Fibroblast of mammary gland (primary cell): ENCODE data around the gene SLC7A14.
"Not testable (repeated sequence)": the region's sequence is repeated elsewhere in the genome, so short reads cannot be mapped to it uniquely, and the experiment has no call there.

Experiments used
- DNase-seq: peaks from one replicate; pipeline ENCODE4 v3.0.0-alpha.2; 2010; ENCODE audit warnings: low read depth
- H3K4me3 ChIP-seq: 2 replicates; pipeline ENCODE4 v1.5.1; 2011; ENCODE audit warnings: low read depth, mild to moderate bottlenecking, low read length, moderate library complexity; ENCODE audit not compliant: control insufficient read depth
- CTCF ChIP-seq: conservative IDR thresholded peaks from 2 replicates; pipeline ENCODE4 v1.5.1; 2011; ENCODE audit warnings: low read depth, low read length, inconsistent platforms; ENCODE audit not compliant: control insufficient read depth, insufficient read depth

SLC7A14 gene

GRCh38 chr3:170579646-170580045, 6.2 kb downstream of the SLC7A14 start:
- TF ChIP-seq CTCF, result no peak
- no peak for DNase-seq
- no peak overlapping the region for H3K4me3 ChIP-seq

GRCh38 chr3:170572665-170573253, 13.1 kb downstream of the SLC7A14 start:
- H3K4me3 ChIP-seq, result no peak overlapping the region
- no peak for TF ChIP-seq CTCF
- DNase-seq, result peak; percentile 91

GRCh38 chr3:170567598-170567997, 18.3 kb downstream of the SLC7A14 start:
- not testable (repeated sequence) for H3K4me3 ChIP-seq, DNase-seq

- no peak for TF ChIP-seq CTCF
- no peak overlapping the region for H3K4me3 ChIP-seq
Measured at GRCh38 chr3:170566413-170566812, 19.5 kb downstream of the SLC7A14 start.

GRCh38 chr3:170565495-170565894, 20.4 kb downstream of the SLC7A14 start:
- DNase-seq, result no peak
- no peak for TF ChIP-seq CTCF
- H3K4me3 ChIP-seq, result no peak overlapping the region

More at GRCh38 chr3:170566413-170566812, 19.5 kb downstream of the SLC7A14 start:
- no peak for DNase-seq

GRCh38 chr3:170564664-170565063, 21.2 kb downstream of the SLC7A14 start:
- no peak for DNase-seq
- H3K4me3 ChIP-seq, result no peak overlapping the region
- TF ChIP-seq CTCF, result no peak

GRCh38 chr3:170563712-170564423, 22.0 kb downstream of the SLC7A14 start:
- TF ChIP-seq CTCF, result no peak
- DNase-seq, result peak; percentile 73
- H3K4me3 ChIP-seq, result no peak overlapping the region
